NB4 (cell line): ENCODE results near the gene MBD4.

Experiments used
- POLR2A ChIP-seq: IDR thresholded peaks from 2 replicates; pipeline ENCODE4 v1.6.1; 2011; ENCODE audit warnings: mild to moderate bottlenecking; ENCODE audit not compliant: insufficient read length; ENCODE audit errors: extremely low read depth
- TF ChIP-seq, protein P1 (sequence below): IDR thresholded peaks from one replicate; pipeline ENCODE4 v1.5.1; 2012; ENCODE audit warnings: low read depth, low read length
- TF ChIP-seq, protein P2 (sequence below): IDR thresholded peaks from 2 replicates; pipeline ENCODE4 v1.6.1; 2011; ENCODE audit warnings: low read depth, low read length

DNA sequence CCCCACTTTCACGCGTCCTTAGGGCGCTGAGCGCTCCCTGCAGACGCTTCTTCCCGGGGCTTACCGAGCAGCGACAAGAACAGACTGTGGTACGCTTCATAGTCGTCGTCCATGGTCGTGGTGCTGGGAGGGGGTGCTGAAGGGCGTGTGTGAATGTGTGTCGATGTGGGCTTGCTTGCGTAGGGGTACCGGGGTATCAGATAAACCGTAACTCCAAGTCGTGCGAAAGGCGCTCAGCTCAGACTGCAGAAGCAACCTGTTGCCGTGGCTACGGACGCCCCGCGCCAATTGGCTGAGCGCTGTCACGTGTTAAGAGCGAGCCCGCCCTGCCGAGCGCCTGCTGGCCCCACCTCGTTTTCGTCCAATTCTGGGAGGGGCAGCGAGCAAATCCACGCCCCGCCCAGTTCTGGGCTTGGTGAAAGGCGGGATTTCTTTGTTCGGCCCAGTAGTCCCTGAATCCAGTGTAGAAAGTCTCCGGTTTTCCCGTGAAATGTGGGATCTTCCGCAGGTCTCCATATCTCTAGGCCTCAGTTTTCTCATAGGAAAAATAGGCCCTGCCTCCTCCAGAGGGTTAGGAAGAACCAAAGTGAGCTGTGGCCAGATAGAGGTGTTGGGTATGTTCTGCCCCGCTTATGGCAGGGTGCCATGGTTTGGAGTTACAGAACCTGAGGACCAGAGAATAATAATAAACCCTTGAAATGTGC is 11.2 kb downstream of the MBD4 start, which contains the start of gene EFCAB12:
- TF ChIP-seq, protein P1, sequence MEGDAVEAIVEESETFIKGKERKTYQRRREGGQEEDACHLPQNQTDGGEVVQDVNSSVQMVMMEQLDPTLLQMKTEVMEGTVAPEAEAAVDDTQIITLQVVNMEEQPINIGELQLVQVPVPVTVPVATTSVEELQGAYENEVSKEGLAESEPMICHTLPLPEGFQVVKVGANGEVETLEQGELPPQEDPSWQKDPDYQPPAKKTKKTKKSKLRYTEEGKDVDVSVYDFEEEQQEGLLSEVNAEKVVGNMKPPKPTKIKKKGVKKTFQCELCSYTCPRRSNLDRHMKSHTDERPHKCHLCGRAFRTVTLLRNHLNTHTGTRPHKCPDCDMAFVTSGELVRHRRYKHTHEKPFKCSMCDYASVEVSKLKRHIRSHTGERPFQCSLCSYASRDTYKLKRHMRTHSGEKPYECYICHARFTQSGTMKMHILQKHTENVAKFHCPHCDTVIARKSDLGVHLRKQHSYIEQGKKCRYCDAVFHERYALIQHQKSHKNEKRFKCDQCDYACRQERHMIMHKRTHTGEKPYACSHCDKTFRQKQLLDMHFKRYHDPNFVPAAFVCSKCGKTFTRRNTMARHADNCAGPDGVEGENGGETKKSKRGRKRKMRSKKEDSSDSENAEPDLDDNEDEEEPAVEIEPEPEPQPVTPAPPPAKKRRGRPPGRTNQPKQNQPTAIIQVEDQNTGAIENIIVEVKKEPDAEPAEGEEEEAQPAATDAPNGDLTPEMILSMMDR: no peak
- no peak for TF ChIP-seq POLR2A
- TF ChIP-seq, protein P2, sequence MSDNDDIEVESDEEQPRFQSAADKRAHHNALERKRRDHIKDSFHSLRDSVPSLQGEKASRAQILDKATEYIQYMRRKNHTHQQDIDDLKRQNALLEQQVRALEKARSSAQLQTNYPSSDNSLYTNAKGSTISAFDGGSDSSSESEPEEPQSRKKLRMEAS: no peak
